IMR-90 (cell line): ENCODE results near the gene MALRD1. TPM values are rescaled to one million over a fixed set of nuclear protein-coding genes. Genes with fewer than 3 reads are reported as not detected.

Experiments
- ATAC-seq: fragments of 200-7000 bp; cut with Tn5 transposase; 2 replicates; pipeline ENCODE4 v1.9.1; 2020; ENCODE audit warnings: low read depth, mild to moderate bottlenecking, moderate library complexity
- BruUV-seq: library from RNA; stranded (reverse); fragments of 400-500 nt; replicated peaks from 2 replicates; lab custom pipeline; 2021; lab: Mats Ljungman, UMichigan
- CTCF ChIA-PET: fragments of 300-600 bp; formaldehyde crosslinking; extraction: SDS; loops from one replicate; lab custom pipeline; 2021; ENCODE audit warnings: antibody characterized with exemption; lab: Yijun Ruan, JAX
- POLR2A ChIA-PET: fragments of 300-600 bp; sonication (Branson Sonifier 250); formaldehyde crosslinking; loops from one replicate; lab custom pipeline; 2022; ENCODE audit warnings: antibody characterized with exemption; ENCODE audit not compliant: unreplicated experiment; lab: Charles Lee
- DNase-seq: peaks from one replicate; pipeline ENCODE4 v3.0.0; 2013
- H2AFZ ChIP-seq: replicated peaks from 2 replicates; pipeline ENCODE3; 2013; ENCODE audit warnings: low read length, mild to moderate bottlenecking; ENCODE audit not compliant: poor library complexity
- H2AK5ac ChIP-seq: 2 replicates; pipeline ENCODE4 v1.6.1; 2013; ENCODE audit warnings: low read depth, low read length, inconsistent platforms
- H2AK9ac ChIP-seq: replicated peaks from 2 replicates; pipeline ENCODE3; 2013; ENCODE audit warnings: mild to moderate bottlenecking, low read depth, low read length, moderate library complexity; ENCODE audit not compliant: poor library complexity
- H2BK120ac ChIP-seq: 2 replicates; pipeline ENCODE4 v1.6.1; 2013; ENCODE audit warnings: low read depth, low read length, inconsistent platforms
- H2BK15ac ChIP-seq: 3 replicates; pipeline ENCODE4 v1.6.1; 2013; ENCODE audit warnings: low read depth, low read length, inconsistent platforms
- H2BK20ac ChIP-seq: 2 replicates; pipeline ENCODE4 v1.6.1; 2013; ENCODE audit warnings: low read depth, mild to moderate bottlenecking, inconsistent platforms, low read length, moderate library complexity
- H2BK5ac ChIP-seq: 2 replicates; pipeline ENCODE4 v1.6.1; 2013; ENCODE audit warnings: mild to moderate bottlenecking, low read depth, low read length, inconsistent platforms; ENCODE audit not compliant: poor library complexity, severe bottlenecking
- H3K14ac ChIP-seq: replicated peaks from 2 replicates; pipeline ENCODE4 v1.6.1; 2013; ENCODE audit warnings: low read depth, low read length, inconsistent platforms
- H3K18ac ChIP-seq: 2 replicates; pipeline ENCODE4 v1.6.1; 2013; ENCODE audit warnings: low read depth, low read length, control low read depth
- H3K23ac ChIP-seq: 2 replicates; pipeline ENCODE4 v1.6.1; 2013; ENCODE audit warnings: low read depth, low read length, inconsistent platforms
- H3K27ac ChIP-seq: 2 replicates; pipeline ENCODE4 v1.5.1; 2013; ENCODE audit warnings: mild to moderate bottlenecking, control low read depth, low read length; ENCODE audit not compliant: insufficient read depth
- H3K27me3 ChIP-seq: 2 replicates; pipeline ENCODE4 v1.6.1; 2013; ENCODE audit warnings: low read length; ENCODE audit not compliant: control insufficient read depth, insufficient read depth
- H3K36me3 ChIP-seq: 2 replicates; pipeline ENCODE4 v1.6.1; 2013; ENCODE audit warnings: low read length, mixed read lengths; ENCODE audit not compliant: control insufficient read depth, insufficient read depth
- H3K4ac ChIP-seq: 2 replicates; pipeline ENCODE4 v1.6.1; 2013; ENCODE audit warnings: low read depth, low read length, inconsistent platforms
- H3K4me1 ChIP-seq: 2 replicates; pipeline ENCODE4 v1.6.1; 2013; ENCODE audit warnings: low read length, mixed read lengths; ENCODE audit not compliant: control insufficient read depth, insufficient read depth
- H3K4me2 ChIP-seq: 2 replicates; pipeline ENCODE4 v1.6.1; 2013; ENCODE audit warnings: low read depth, mild to moderate bottlenecking, control low read depth, low read length, moderate library complexity
- H3K4me3 ChIP-seq: 2 replicates; pipeline ENCODE4 v1.5.1; 2013; ENCODE audit warnings: low read depth, mild to moderate bottlenecking, control low read depth, low read length, moderate library complexity; ENCODE audit not compliant: insufficient read depth
- H3K56ac ChIP-seq: 2 replicates; pipeline ENCODE4 v1.6.1; 2013; ENCODE audit warnings: low read length, inconsistent platforms; ENCODE audit not compliant: insufficient read depth; ENCODE audit errors: extremely low read depth
- H3K79me1 ChIP-seq, 2 experiments: 2 replicates each; pipeline ENCODE4 v1.6.1; 2013; ENCODE audit warnings: low read length in 2 of 2, inconsistent platforms in 1 of 2, low read depth in 1 of 2
- H3K9ac ChIP-seq: 2 replicates; pipeline ENCODE4 v1.6.1; 2013; ENCODE audit warnings: low read depth, low read length, control low read depth
- H3K9me1 ChIP-seq: 2 replicates; pipeline ENCODE4 v1.6.1; 2013; ENCODE audit warnings: low read length, inconsistent platforms; ENCODE audit not compliant: insufficient read depth
- H3K9me3 ChIP-seq: 2 replicates; pipeline ENCODE4 v1.6.1; 2013; ENCODE audit warnings: low read length; ENCODE audit not compliant: control insufficient read depth, insufficient read depth
- H4K20me1 ChIP-seq: 2 replicates; pipeline ENCODE4 v1.6.1; 2013; ENCODE audit warnings: low read length, inconsistent platforms; ENCODE audit not compliant: insufficient read depth
- H4K5ac ChIP-seq: 2 replicates; pipeline ENCODE4 v1.6.1; 2013; ENCODE audit warnings: mild to moderate bottlenecking, low read depth, low read length, control low read depth
- H4K8ac ChIP-seq, 2 experiments: 2 replicates each; pipeline ENCODE4 v1.6.1; 2013; ENCODE audit warnings: low read depth in 2 of 2, low read length in 2 of 2, control low read depth in 1 of 2, inconsistent platforms in 1 of 2
- H4K91ac ChIP-seq: 2 replicates; pipeline ENCODE4 v1.6.1; 2013; ENCODE audit warnings: low read depth, low read length, inconsistent platforms; ENCODE audit not compliant: insufficient read depth
- BHLHE40 ChIP-seq: fragments of 150-350 bp; IDR thresholded peaks from 2 replicates; pipeline ENCODE4 v1.6.1; 2016; ENCODE audit warnings: mild to moderate bottlenecking, low read depth, low read length
- CEBPB ChIP-seq: IDR thresholded peaks from 2 replicates; pipeline ENCODE4 v1.6.1; 2012; ENCODE audit warnings: low read depth, low read length, improper control_type of control experiment
- CHD1 ChIP-seq: IDR thresholded peaks from 2 replicates; pipeline ENCODE4 v1.6.1; 2012; ENCODE audit warnings: low read depth, low read length, improper control_type of control experiment
- CTCF ChIP-seq: conservative IDR thresholded peaks from 2 replicates; pipeline ENCODE4 v1.5.1; 2012; ENCODE audit warnings: mild to moderate bottlenecking, low read depth, low read length, improper control_type of control experiment
- ELK1 ChIP-seq: fragments of 150-350 bp; IDR thresholded peaks from 2 replicates; pipeline ENCODE4 v1.6.1; 2016; ENCODE audit warnings: low read depth, mild to moderate bottlenecking, low read length, moderate library complexity, borderline replicate concordance
- FOS ChIP-seq: fragments of 150-350 bp; IDR thresholded peaks from 2 replicates; pipeline ENCODE4 v1.6.1; 2016; ENCODE audit warnings: low read depth, low read length
- MAFK ChIP-seq: IDR thresholded peaks from 2 replicates; pipeline ENCODE4 v1.6.1; 2012; ENCODE audit warnings: low read depth, low read length, improper control_type of control experiment
- MAZ ChIP-seq: IDR thresholded peaks from 2 replicates; pipeline ENCODE4 v1.6.1; 2012; ENCODE audit warnings: low read depth, mild to moderate bottlenecking, low read length, improper control_type of control experiment, moderate library complexity, borderline replicate concordance
- MXI1 ChIP-seq: IDR thresholded peaks from 2 replicates; pipeline ENCODE4 v1.6.1; 2012; ENCODE audit warnings: low read depth, mild to moderate bottlenecking, low read length, moderate library complexity, borderline replicate concordance
- NFE2L2 ChIP-seq: fragments of 150-350 bp; IDR thresholded peaks from 2 replicates; pipeline ENCODE4 v1.6.1; 2016; ENCODE audit warnings: low read depth, mild to moderate bottlenecking, low read length
- POLR2A ChIP-seq: IDR thresholded peaks from 2 replicates; pipeline ENCODE4 v1.6.1; 2012; ENCODE audit warnings: mild to moderate bottlenecking, low read depth, low read length
- RAD21 ChIP-seq: IDR thresholded peaks from 2 replicates; pipeline ENCODE4 v1.6.1; 2012; ENCODE audit warnings: low read length, improper control_type of control experiment
- RCOR1 ChIP-seq: IDR thresholded peaks from 2 replicates; pipeline ENCODE4 v1.6.1; 2012; ENCODE audit warnings: mild to moderate bottlenecking, low read length, improper control_type of control experiment; ENCODE audit not compliant: insufficient replicate concordance
- RFX5 ChIP-seq: IDR thresholded peaks from 2 replicates; pipeline ENCODE4 v1.8.0; 2012; ENCODE audit warnings: low read depth, mild to moderate bottlenecking, low read length, moderate library complexity
- SMC3 ChIP-seq: fragments of 150-350 bp; IDR thresholded peaks from 2 replicates; pipeline ENCODE4 v1.6.1; 2016; ENCODE audit warnings: low read depth, mild to moderate bottlenecking, antibody characterized with exemption, low read length, moderate library complexity
- USF2 ChIP-seq: fragments of 150-350 bp; IDR thresholded peaks from 2 replicates; pipeline ENCODE4 v1.6.1; 2017; ENCODE audit warnings: mild to moderate bottlenecking, antibody characterized with exemption, low read length, low read depth
- WGBS, 2 experiments: methylation state at CpG; one replicate each; pipeline versions ENCODE4 v1.1.5 to v1.1.7; 2013; ENCODE audit warnings: missing lambda C conversion rate in 2 of 2; ENCODE audit not compliant: insufficient read length in 1 of 2; ENCODE audit errors: extremely low coverage in 2 of 2; 5-methylcytosine and 5-hydroxymethylcytosine counted together
- dilution Hi-C: fragments of 300-500 bp; cut with HindIII; formaldehyde crosslinking; loops from one replicate; pipeline ENCODE4 v1.14.3; 2018; ENCODE audit warnings: low sequenced_read_pairs; ENCODE audit not compliant: unreplicated experiment
- in situ Hi-C: fragments of 300-500 bp; cut with MboI; formaldehyde crosslinking; loops from 3 replicates; pipeline ENCODE4 v1.14.3; 2019; ENCODE audit warnings: low sequenced_read_pairs, inconsistent platforms, mixed read lengths
- intact Hi-C: fragments of 100-400 bp; cut with micrococcal nuclease; formaldehyde crosslinking; loops from 2 replicates; pipeline ENCODE4 v1.10.0; 2022
- polyA plus RNA-seq, 3 experiments: library from polyadenylated mRNA; depleted of rRNA; stranded (reverse); fragments of >200 nt; gene quantifications; 2 replicates each; pipeline ENCODE4 v1.2.3, GENCODE V29; 2012; ENCODE audit warnings: low replicate concordance in 1 of 3
- total RNA-seq: library from RNA; depleted of rRNA; stranded (reverse); fragments of >200 nt; gene quantifications from 2 replicates; pipeline ENCODE4 v1.2.3, GENCODE V29; 2012

The MALRD1 gene
- total and polyA plus RNA-seq, 2 of the 4 experiments (the other 2 are of a cell fraction), result 0.34 to 1.1 TPM

GRCh38 chr10:19012111-19012510 is 36.5 kb upstream of the MALRD1 start:
- Histone ChIP-seq H3K14ac (no peak overlapping the region), H3K36me3 (no peaks in the 10 kb centered on the region), H3K79me1 (no peaks in the 10 kb centered on the region), H3K4me1 (no peaks in the 10 kb centered on the region; the same call in 1 of the 2 replicates), H4K20me1 (no peaks in the 10 kb centered on the region), H2AK9ac (no peak overlapping the region), H3K4ac (no peak overlapping the region), H2AFZ (no peak overlapping the region), H2BK20ac (no peak overlapping the region), H2BK15ac (no peak overlapping the region), H2BK5ac (no peak overlapping the region), H3K9me3 (peaks cover 2% of the 10 kb centered on the region; the same call in 1 of the 2 replicates), H3K9ac (no peak overlapping the region), H3K27me3 (no peaks in the 10 kb centered on the region), H4K5ac (no peak overlapping the region), H2AK5ac (no peak overlapping the region), H3K18ac (no peak overlapping the region), H3K4me2 (no peak overlapping the region), H2BK120ac (no peak overlapping the region), H4K91ac (no peak overlapping the region), H3K23ac (no peak overlapping the region), H3K27ac (no peak overlapping the region), H4K8ac (no peak overlapping the region), H3K4me3 (no peak overlapping the region), H3K56ac (no peak overlapping the region), H3K9me1 (no peaks in the 10 kb centered on the region)
- dilution Hi-C loops, result no loop called here
- no CpG with 5 or more reads among the region's 2 CpGs for WGBS, 2 experiments
- BruUV-seq, result no TSS peak
- CTCF ChIA-PET, result no interaction called here
- DNase-seq (no peak), ATAC-seq (no peak)
- POLR2A ChIA-PET, result no interaction called here
- TF ChIP-seq ELK1 (no peak), CEBPB (no peak), SMC3 (no peak), CTCF (no peak), RCOR1 (no peak), RFX5 (no peak), USF2 (no peak), CHD1 (no peak), MAZ (no peak), FOS (no peak), MXI1 (no peak), POLR2A (no peak), NFE2L2 (no peak), BHLHE40 (no peak), RAD21 (no peak), MAFK (no peak)
- intact Hi-C loops, result loop anchor here (10.0 kb wide), 1 partner anchor 297 kb away; no protein-coding TSS in a partner anchor
- in situ Hi-C loops, result no loop called here
